Common myeloid progenitor, CD34-positive (primary cell): ENCODE results near the gene GRK4.

Experiments used
- CTCF ChIA-PET: fragments of 350-600 bp; sonication (Branson Sonifier 250); formaldehyde crosslinking; loops from one replicate; lab custom pipeline; 2021; ENCODE audit warnings: antibody characterized with exemption; lab: Charles Lee
- POLR2A ChIA-PET: fragments of 350-600 bp; sonication (Branson Sonifier 250); formaldehyde crosslinking; loops from one replicate; lab custom pipeline; 2021; ENCODE audit warnings: antibody characterized with exemption; lab: Charles Lee
- DNase-seq, 3 donors: peaks; one replicate each; pipeline versions ENCODE4 v3.0.0 to v3.0.0-alpha.2; 2013
- H3K27ac ChIP-seq, 2 experiments: 1 replicate in 1 of 2; 2 replicates in 1 of 2; pipeline ENCODE4 v1.7.0; 2013; ENCODE audit warnings: inconsistent platforms in 2 of 2, low read length in 2 of 2, mild to moderate bottlenecking in 2 of 2, low read depth in 1 of 2, moderate library complexity in 1 of 2; ENCODE audit not compliant: severe bottlenecking in 2 of 2, insufficient read depth in 1 of 2, poor library complexity in 1 of 2
- H3K27me3 ChIP-seq, 5 experiments: replicated peaks in 2 of 5; 1 replicate in 3 of 5; 2 replicates in 2 of 5; pipeline versions ENCODE4 v1.6.1 to v1.7.0; 2013; ENCODE audit warnings: low read length in 4 of 5, mild to moderate bottlenecking in 2 of 5, moderate library complexity in 2 of 5, inconsistent platforms in 1 of 5; ENCODE audit not compliant: insufficient read depth in 5 of 5, control insufficient read depth in 4 of 5
- H3K36me3 ChIP-seq, 4 experiments: 1 replicate in 2 of 4; 2 replicates in 2 of 4; pipeline versions ENCODE4 v1.6.1 to v1.7.0; 2013; ENCODE audit warnings: low read length in 3 of 4, control low read depth in 1 of 4, mild to moderate bottlenecking in 1 of 4; ENCODE audit not compliant: control insufficient read depth in 4 of 4, insufficient read depth in 4 of 4
- H3K4me1 ChIP-seq, 4 experiments: 1 replicate in 3 of 4; 2 replicates in 1 of 4; pipeline versions ENCODE4 v1.6.1 to v1.7.1; 2013; ENCODE audit warnings: low read length in 3 of 4, mild to moderate bottlenecking in 3 of 4, control low read depth in 1 of 4, inconsistent platforms in 1 of 4, moderate library complexity in 1 of 4; ENCODE audit not compliant: control insufficient read depth in 4 of 4, insufficient read depth in 4 of 4; ENCODE audit errors: control extremely low read depth in 1 of 4
- H3K4me3 ChIP-seq, 7 experiments: 1 replicate in 4 of 7; 2 replicates in 3 of 7; pipeline versions ENCODE4 v1.5.1 to v1.7.0; 2013; ENCODE audit warnings: mild to moderate bottlenecking in 7 of 7, low read length in 6 of 7, moderate library complexity in 6 of 7, inconsistent platforms in 2 of 7, low read depth in 2 of 7, control low read depth in 1 of 7; ENCODE audit not compliant: insufficient read depth in 4 of 7, control insufficient read depth in 1 of 7; ENCODE audit errors: extremely low read depth in 1 of 7
- H3K9me3 ChIP-seq, 5 experiments: 1 replicate in 4 of 5; 2 replicates in 1 of 5; pipeline versions ENCODE4 v1.6.1 to v1.7.1; 2013; ENCODE audit warnings: low read length in 4 of 5, mild to moderate bottlenecking in 2 of 5, inconsistent platforms in 1 of 5, low read depth in 1 of 5, moderate library complexity in 1 of 5; ENCODE audit not compliant: control insufficient read depth in 4 of 5, insufficient read depth in 2 of 5; ENCODE audit errors: control extremely low read depth in 1 of 5
- WGBS: methylation state at CpG from one replicate; pipeline ENCODE4 v1.1.5; 2013; ENCODE audit not compliant: insufficient coverage; 5-methylcytosine and 5-hydroxymethylcytosine counted together

The GRK4 gene

DNA sequence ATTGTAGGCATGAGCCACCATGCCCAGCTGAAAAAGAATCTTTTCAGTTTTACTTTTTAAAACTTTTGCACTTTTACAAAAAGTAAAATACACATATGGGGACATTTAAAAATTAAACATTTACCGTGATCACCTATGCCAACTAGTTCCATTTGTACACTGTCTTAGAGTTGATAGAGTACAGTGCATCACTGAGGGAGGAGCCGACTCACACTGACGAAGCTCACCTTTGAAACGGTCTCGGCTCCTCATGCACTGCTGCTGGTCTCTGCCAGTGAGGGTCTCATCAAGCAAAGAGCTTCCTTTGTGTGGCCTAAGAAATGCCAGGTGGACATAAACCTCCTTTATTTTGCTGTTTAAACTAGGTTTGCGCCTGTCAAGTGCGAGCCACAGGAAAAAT lies 50.0 kb downstream of the GRK4 start:
- WGBS = 100% methylated on average over 7 of the region's 7 CpGs

GRCh38 chr4:3013839-3014350 lies 50.5 kb downstream of the GRK4 start:
- 63% methylated on average over 2 of the region's 8 CpGs for WGBS
- no peaks in the 10 kb centered on the region for H3K27me3 ChIP-seq
- no peaks in the 10 kb centered on the region for H3K36me3 ChIP-seq
- no peak overlapping the region for H3K4me3 ChIP-seq
- ChIA-PET POLR2A (no interaction called here), CTCF (interaction anchor here (1.3 kb wide), 1 partner anchor 26 kb away, joined by 3 read pairs; no protein-coding TSS in a partner anchor)
- no peaks in the 10 kb centered on the region for H3K9me3 ChIP-seq
- no peak overlapping the region for H3K27ac ChIP-seq
- DNase-seq = no peak
- H3K4me1 ChIP-seq = peaks cover 0 to 9% (median 4%) of the 10 kb centered on the region in 4 experiments

More for the DNA sequence above, 50.0 kb downstream of the GRK4 start:
- ChIA-PET POLR2A (no interaction called here), CTCF (interaction anchor here (1.3 kb wide), 1 partner anchor 26 kb away, joined by 3 read pairs; no protein-coding TSS in a partner anchor)
- H3K36me3 ChIP-seq = no peaks in the 10 kb centered on the region
- no peak overlapping the region for H3K4me3 ChIP-seq
- H3K27ac ChIP-seq = no peak overlapping the region
- DNase-seq = no peak
- H3K9me3 ChIP-seq = no peaks in the 10 kb centered on the region
- H3K27me3 ChIP-seq = no peaks in the 10 kb centered on the region
- peaks cover 0 to 9% (median 4%) of the 10 kb centered on the region in 4 experiments for H3K4me1 ChIP-seq

GRCh38 chr4:3016961-3017360 lies 53.6 kb downstream of the GRK4 start:
- no peak overlapping the region for H3K4me3 ChIP-seq
- ChIA-PET POLR2A (no interaction called here), CTCF (interaction anchor here (0.7 to 1.5 kb wide), 3 partner anchors 8 to 20 kb away, joined by 3 to 7 read pairs (median 3); no protein-coding TSS in a partner anchor)
- DNase-seq = peak in 1 of 3 donors; percentile 9
- H3K36me3 ChIP-seq = no peaks in the 10 kb centered on the region
- H3K9me3 ChIP-seq = no peaks in the 10 kb centered on the region
- H3K27ac ChIP-seq = no peak overlapping the region
- H3K27me3 ChIP-seq = no peaks in the 10 kb centered on the region
- H3K4me1 ChIP-seq = peaks cover 0 to 9% (median 4%) of the 10 kb centered on the region in 4 experiments
- 89% methylated on average over 2 of the region's 4 CpGs for WGBS

DNA sequence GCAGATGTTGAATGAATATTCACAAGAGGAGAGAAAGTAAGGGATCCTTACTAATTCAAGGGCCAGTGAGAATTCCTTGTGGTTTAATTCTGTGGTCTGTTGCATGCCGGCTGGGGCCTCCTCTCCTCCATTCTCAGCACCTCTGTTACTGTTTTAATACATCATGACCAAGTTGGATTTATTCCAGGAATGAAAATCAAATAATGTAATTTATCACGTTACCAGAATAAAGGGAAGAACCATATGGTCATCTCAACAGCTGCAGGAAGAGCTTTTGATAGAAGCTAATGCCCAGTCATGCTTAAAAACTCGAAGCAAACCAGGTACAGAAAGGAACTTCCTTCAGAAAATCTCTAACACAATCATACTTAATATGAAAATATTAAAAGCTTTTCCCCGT lies 54.1 kb downstream of the GRK4 start:
- no peaks in the 10 kb centered on the region for H3K27me3 ChIP-seq
- WGBS = 0% methylated on average over 1 of the region's 4 CpGs
- CTCF ChIA-PET = interaction anchor here (0.7 to 1.4 kb wide), 2 partner anchors 14 to 19 kb away, joined by 3 to 7 read pairs; no protein-coding TSS in a partner anchor
- peaks cover 0 to 9% (median 4%) of the 10 kb centered on the region in 4 experiments for H3K4me1 ChIP-seq
- DNase-seq = peak in 2 of 3 donors; percentile 63 to 78
- no peak overlapping the region for H3K4me3 ChIP-seq
- no peak overlapping the region for H3K27ac ChIP-seq
- no peaks in the 10 kb centered on the region for H3K36me3 ChIP-seq
- H3K9me3 ChIP-seq = no peaks in the 10 kb centered on the region
- POLR2A ChIA-PET = no interaction called here

DNA sequence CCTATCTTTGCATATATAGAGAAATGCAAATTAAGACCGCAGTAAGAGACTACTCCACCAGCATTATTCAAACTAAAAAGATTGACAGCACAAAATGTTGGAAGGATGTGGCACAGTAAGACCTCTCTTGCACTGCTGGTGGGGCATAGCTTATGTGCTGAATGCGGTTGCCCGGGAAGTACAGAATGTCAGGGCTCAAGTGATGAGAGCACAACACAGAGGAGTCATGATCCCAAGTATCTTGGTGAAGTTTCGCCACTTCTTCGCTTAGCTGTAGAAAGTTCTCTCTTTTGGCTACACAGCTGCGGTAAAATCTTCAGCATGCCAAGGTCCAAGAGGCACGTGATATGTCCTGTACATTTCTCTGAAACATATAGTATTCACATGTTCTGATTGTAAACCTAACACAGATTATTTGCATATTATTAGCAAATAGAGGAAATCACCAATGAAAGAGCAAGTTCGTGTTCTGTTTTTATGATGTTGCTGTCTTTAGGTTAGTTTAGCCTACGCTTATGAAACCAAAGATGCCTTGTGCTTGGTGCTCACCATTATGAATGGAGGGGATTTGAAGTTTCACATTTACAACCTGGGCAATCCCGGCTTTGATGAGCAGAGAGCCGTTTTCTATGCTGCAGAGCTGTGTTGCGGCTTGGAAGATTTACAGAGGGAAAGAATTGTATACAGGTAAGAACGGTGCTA lies 55.9 kb downstream of the GRK4 start:
- no peak overlapping the region for H3K4me3 ChIP-seq
- H3K9me3 ChIP-seq = peaks cover 0 to 7% (median 6%) of the 10 kb centered on the region in 5 experiments
- H3K27ac ChIP-seq = no peak overlapping the region
- CTCF ChIA-PET = no interaction called here
- DNase-seq = no peak
- POLR2A ChIA-PET = no interaction called here
- H3K27me3 ChIP-seq = no peaks in the 10 kb centered on the region
- peaks cover 0 to 9% (median 4%) of the 10 kb centered on the region in 4 experiments for H3K4me1 ChIP-seq
- no peaks in the 10 kb centered on the region for H3K36me3 ChIP-seq
- WGBS = 95% methylated on average over 9 of the region's 13 CpGs

DNA sequence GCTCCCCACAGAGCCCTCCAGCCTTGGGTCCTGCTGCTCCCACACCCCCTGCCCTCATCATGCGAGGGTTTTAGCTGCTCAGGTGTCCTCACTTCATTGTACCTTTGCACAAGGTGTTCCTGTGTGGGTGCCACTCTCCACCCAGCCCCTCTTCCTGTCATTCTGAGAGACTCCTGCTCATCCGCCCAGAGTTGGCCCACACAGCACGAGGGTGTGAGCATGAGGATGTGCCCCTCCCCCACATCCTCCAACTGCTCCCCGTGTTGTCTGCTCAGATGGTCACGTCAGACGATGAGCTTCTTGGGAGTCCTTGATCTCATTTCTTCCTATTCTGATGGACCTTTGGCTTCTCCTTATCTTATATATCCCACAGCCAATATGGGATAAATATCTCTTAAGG lies 57.8 kb downstream of the GRK4 start:
- no peak for DNase-seq
- 100% methylated on average over 6 of the region's 6 CpGs for WGBS
- Histone ChIP-seq H3K4me1 (peaks cover 0 to 9% (median 4%) of the 10 kb centered on the region in 4 experiments), H3K4me3 (no peak overlapping the region), H3K9me3 (peaks cover 0 to 7% (median 6%) of the 10 kb centered on the region in 5 experiments), H3K36me3 (no peaks in the 10 kb centered on the region), H3K27me3 (no peaks in the 10 kb centered on the region), H3K27ac (no peak overlapping the region)
- ChIA-PET CTCF (no interaction called here), POLR2A (no interaction called here)

DNA sequence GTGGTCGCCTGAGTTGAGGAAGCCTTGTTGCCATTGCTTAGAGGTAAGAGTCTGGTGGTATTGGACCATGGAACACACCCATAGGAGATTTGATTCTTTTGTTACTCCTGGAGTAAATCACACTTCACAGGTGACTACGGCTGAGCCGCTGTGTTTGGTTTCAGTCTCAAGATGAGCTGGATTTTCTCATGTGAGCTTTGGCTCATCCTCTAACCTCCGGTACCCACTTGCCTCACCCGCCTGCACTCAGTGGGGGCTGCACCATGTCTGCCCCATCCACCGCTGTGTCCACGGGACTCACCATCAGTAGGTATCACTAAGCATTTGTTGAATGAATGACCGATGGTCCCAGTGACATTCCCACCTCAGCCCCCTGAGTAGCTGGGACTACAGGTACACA lies 58.3 kb downstream of the GRK4 start:
- DNase-seq = no peak
- Histone ChIP-seq H3K4me1 (peaks cover 0 to 9% (median 4%) of the 10 kb centered on the region in 4 experiments), H3K4me3 (no peak overlapping the region), H3K36me3 (no peaks in the 10 kb centered on the region), H3K9me3 (peaks cover 0 to 7% (median 6%) of the 10 kb centered on the region in 5 experiments), H3K27me3 (no peaks in the 10 kb centered on the region), H3K27ac (no peak overlapping the region)
- 97% methylated on average over 8 of the region's 8 CpGs for WGBS
- ChIA-PET CTCF (no interaction called here), POLR2A (no interaction called here)
